PC-9 (cell line): ENCODE results near the gene EPB41. TPM values are rescaled to one million over a fixed set of nuclear protein-coding genes. Genes with fewer than 3 reads are reported as not detected.

Experiments
- BruUV-seq: library from RNA; stranded (reverse); fragments of 400-500 nt; replicated peaks from 2 replicates; lab custom pipeline; 2021; lab: Mats Ljungman, UMichigan
- CTCF ChIA-PET: fragments of 300-600 bp; sonication (Branson Sonifier 250); formaldehyde crosslinking; loops from one replicate; lab custom pipeline; 2022; ENCODE audit warnings: antibody characterized with exemption; lab: Charles Lee
- POLR2A ChIA-PET: fragments of 300-600 bp; sonication (Branson Sonifier 250); formaldehyde crosslinking; loops from one replicate; lab custom pipeline; 2022; ENCODE audit warnings: antibody characterized with exemption; ENCODE audit not compliant: unreplicated experiment; lab: Charles Lee
- DNase-seq, 2 experiments: peaks; one replicate each; pipeline versions ENCODE4 v3.0.0 to v3.0.0-alpha.2; 2015 to 2022; ENCODE audit warnings: mixed read lengths in 1 of 2
- H2AFZ ChIP-seq: fragments of 200-600 bp; sonication (generic); 2 replicates; pipeline ENCODE4 v1.8.1; 2017; ENCODE audit warnings: antibody characterized with exemption
- H3F3A ChIP-seq: fragments of 200-600 bp; sonication (generic); 2 replicates; pipeline ENCODE4 v1.8.1; 2017; ENCODE audit warnings: antibody characterized with exemption, mild to moderate bottlenecking, low read depth; ENCODE audit not compliant: insufficient read depth
- H3K27ac ChIP-seq: fragments of 200-600 bp; sonication (generic); 2 replicates; pipeline ENCODE4 v1.6.1; 2016; ENCODE audit warnings: mixed run types
- H3K27me3 ChIP-seq: fragments of 200-600 bp; sonication (generic); 2 replicates; pipeline ENCODE4 v1.6.1; 2016; ENCODE audit warnings: low read depth, mixed run types; ENCODE audit not compliant: insufficient read depth
- H3K36me3 ChIP-seq: fragments of 200-600 bp; sonication (generic); 2 replicates; pipeline ENCODE4 v1.6.1; 2016; ENCODE audit warnings: low read depth, mixed run types
- H3K4me1 ChIP-seq: fragments of 200-600 bp; sonication (generic); replicated peaks from 2 replicates; pipeline ENCODE4 v1.6.1; 2016; ENCODE audit warnings: mixed run types; ENCODE audit not compliant: insufficient read depth
- H3K4me2 ChIP-seq: fragments of 200-600 bp; sonication (generic); 2 replicates; pipeline ENCODE4 v1.6.1; 2017; ENCODE audit warnings: mixed run types
- H3K4me3 ChIP-seq: fragments of 200-600 bp; sonication (generic); 2 replicates; pipeline ENCODE4 v1.6.1; 2016; ENCODE audit warnings: mixed run types
- H3K79me2 ChIP-seq: fragments of 200-600 bp; sonication (generic); 2 replicates; pipeline ENCODE4 v1.6.1; 2017; ENCODE audit warnings: low read depth, mixed run types
- H3K9me2 ChIP-seq: fragments of 200-600 bp; sonication (generic); 2 replicates; pipeline ENCODE4 v1.8.1; 2017; ENCODE audit warnings: mild to moderate bottlenecking; ENCODE audit not compliant: insufficient read depth
- H3K9me3 ChIP-seq: fragments of 200-600 bp; sonication (generic); 2 replicates; pipeline ENCODE4 v1.8.1; 2016; ENCODE audit warnings: low read depth; ENCODE audit not compliant: insufficient read depth
- H4K20me1 ChIP-seq: fragments of 200-600 bp; sonication (generic); 2 replicates; pipeline ENCODE4 v1.8.1; 2017; ENCODE audit not compliant: insufficient read depth
- EZH2 ChIP-seq: fragments of 200-600 bp; sonication (generic); IDR thresholded peaks from 2 replicates; pipeline ENCODE4 v1.8.0; 2017; ENCODE audit warnings: antibody characterized with exemption, low read depth
- intact Hi-C: fragments of 100-400 bp; cut with micrococcal nuclease; formaldehyde crosslinking; loops from one replicate; pipeline ENCODE4 v1.10.0; 2022; ENCODE audit not compliant: unreplicated experiment
- total RNA-seq: library from RNA; stranded (reverse); gene quantifications from 2 replicates; pipeline ENCODE4 v1.2.3, GENCODE V29; 2021
- TF ChIP-seq, protein P1 (sequence below): fragments of 200-600 bp; sonication (generic); conservative IDR thresholded peaks from 2 replicates; pipeline ENCODE4 v1.6.1; 2017; ENCODE audit warnings: mixed run types, antibody characterized with exemption, mild to moderate bottlenecking, moderate library complexity

The EPB41 gene
- total RNA-seq, 1 experiment from 2014 or later, result 42.2 TPM

GRCh38 chr1:28888915-28889314 lies 25.5 kb upstream of the EPB41 start:
- TF ChIP-seq EZH2, result no peak
- TF ChIP-seq, protein P1, sequence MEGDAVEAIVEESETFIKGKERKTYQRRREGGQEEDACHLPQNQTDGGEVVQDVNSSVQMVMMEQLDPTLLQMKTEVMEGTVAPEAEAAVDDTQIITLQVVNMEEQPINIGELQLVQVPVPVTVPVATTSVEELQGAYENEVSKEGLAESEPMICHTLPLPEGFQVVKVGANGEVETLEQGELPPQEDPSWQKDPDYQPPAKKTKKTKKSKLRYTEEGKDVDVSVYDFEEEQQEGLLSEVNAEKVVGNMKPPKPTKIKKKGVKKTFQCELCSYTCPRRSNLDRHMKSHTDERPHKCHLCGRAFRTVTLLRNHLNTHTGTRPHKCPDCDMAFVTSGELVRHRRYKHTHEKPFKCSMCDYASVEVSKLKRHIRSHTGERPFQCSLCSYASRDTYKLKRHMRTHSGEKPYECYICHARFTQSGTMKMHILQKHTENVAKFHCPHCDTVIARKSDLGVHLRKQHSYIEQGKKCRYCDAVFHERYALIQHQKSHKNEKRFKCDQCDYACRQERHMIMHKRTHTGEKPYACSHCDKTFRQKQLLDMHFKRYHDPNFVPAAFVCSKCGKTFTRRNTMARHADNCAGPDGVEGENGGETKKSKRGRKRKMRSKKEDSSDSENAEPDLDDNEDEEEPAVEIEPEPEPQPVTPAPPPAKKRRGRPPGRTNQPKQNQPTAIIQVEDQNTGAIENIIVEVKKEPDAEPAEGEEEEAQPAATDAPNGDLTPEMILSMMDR, result no peak
- ChIA-PET CTCF (no interaction called here), POLR2A (no interaction called here)
- Histone ChIP-seq H3F3A (peaks cover 4% of the 10 kb centered on the region; the same call in 1 of the 2 replicates), H3K27ac (no peak overlapping the region), H2AFZ (no peak overlapping the region), H3K36me3 (no peaks in the 10 kb centered on the region), H3K79me2 (no peaks in the 10 kb centered on the region), H3K4me2 (no peak overlapping the region), H3K4me1 (peaks cover 19% of the 10 kb centered on the region), H3K9me3 (no peaks in the 10 kb centered on the region), H3K4me3 (no peak overlapping the region), H3K27me3 (no peaks in the 10 kb centered on the region), H4K20me1 (no peaks in the 10 kb centered on the region), H3K9me2 (no peaks in the 10 kb centered on the region)
- no TSS peak for BruUV-seq
- no peak for DNase-seq
- intact Hi-C loops, result loop anchor here (10.0 kb wide), 1 partner anchor 256 kb away; no protein-coding TSS in a partner anchor

GRCh38 chr1:28889357-28889756 lies 25.0 kb upstream of the EPB41 start:
- H3K79me2 ChIP-seq, result no peaks in the 10 kb centered on the region
- no peak for DNase-seq
- ChIA-PET POLR2A (no interaction called here), CTCF (interaction anchor here (0.7 kb wide), 1 partner anchor 9 kb away, joined by 3 read pairs; no protein-coding TSS in a partner anchor)
- H3K9me3 ChIP-seq, result no peaks in the 10 kb centered on the region
- peaks cover 4% of the 10 kb centered on the region; the same call in 1 of the 2 replicates for H3F3A ChIP-seq
- BruUV-seq, result no TSS peak
- TF ChIP-seq, protein P1, result no peak
- no peak for TF ChIP-seq EZH2
- H3K9me2 ChIP-seq, result no peaks in the 10 kb centered on the region
- no peak overlapping the region for H3K4me3 ChIP-seq
- H3K36me3 ChIP-seq, result no peaks in the 10 kb centered on the region
- no peak overlapping the region for H2AFZ ChIP-seq
- no peaks in the 10 kb centered on the region for H4K20me1 ChIP-seq
- peaks cover 15% of the 10 kb centered on the region for H3K4me1 ChIP-seq
- H3K27ac ChIP-seq, result no peak overlapping the region
- intact Hi-C loops, result loop anchor here (10.0 kb wide), 1 partner anchor 255 kb away; no protein-coding TSS in a partner anchor
- H3K27me3 ChIP-seq, result no peaks in the 10 kb centered on the region
- H3K4me2 ChIP-seq, result no peak overlapping the region

- ChIA-PET CTCF (no interaction called here), POLR2A (no interaction called here)
- Histone ChIP-seq H3F3A (peaks cover 4% of the 10 kb centered on the region; the same call in 1 of the 2 replicates), H3K4me2 (no peak overlapping the region), H3K4me1 (peaks cover 7% of the 10 kb centered on the region), H3K27me3 (no peaks in the 10 kb centered on the region), H3K9me2 (no peaks in the 10 kb centered on the region), H3K27ac (no peak overlapping the region), H3K79me2 (no peaks in the 10 kb centered on the region), H3K36me3 (no peaks in the 10 kb centered on the region), H2AFZ (no peak overlapping the region), H3K4me3 (no peak overlapping the region), H4K20me1 (no peaks in the 10 kb centered on the region), H3K9me3 (no peaks in the 10 kb centered on the region)
- intact Hi-C loops, result no loop called here
- BruUV-seq, result no TSS peak
- no peak for TF ChIP-seq EZH2
- TF ChIP-seq, protein P1, result no peak
- no peak for DNase-seq
Measured at GRCh38 chr1:28890435-28890834, 23.9 kb upstream of the EPB41 start.
